ENCODE data around the gene CLPTM1L.

CLPTM1L gene

GRCh38 chr5:1270426-1270825, 74.5 kb downstream of the CLPTM1L start:
- no peak for DNase-seq

GRCh38 chr5:1268666-1269065, 76.2 kb downstream of the CLPTM1L start:
- no peak for DNase-seq

- DNase-seq, result no peak
Measured at GRCh38 chr5:1268056-1268455, 76.8 kb downstream of the CLPTM1L start.
